GM10847 (cell line): ENCODE measurements around the gene COL23A1.

Experiments used
- POLR2A ChIP-seq: IDR thresholded peaks from 2 replicates; pipeline ENCODE4 v1.6.1; 2011; ENCODE audit not compliant: insufficient read length; ENCODE audit errors: extremely low read depth

COL23A1 gene

DNA sequence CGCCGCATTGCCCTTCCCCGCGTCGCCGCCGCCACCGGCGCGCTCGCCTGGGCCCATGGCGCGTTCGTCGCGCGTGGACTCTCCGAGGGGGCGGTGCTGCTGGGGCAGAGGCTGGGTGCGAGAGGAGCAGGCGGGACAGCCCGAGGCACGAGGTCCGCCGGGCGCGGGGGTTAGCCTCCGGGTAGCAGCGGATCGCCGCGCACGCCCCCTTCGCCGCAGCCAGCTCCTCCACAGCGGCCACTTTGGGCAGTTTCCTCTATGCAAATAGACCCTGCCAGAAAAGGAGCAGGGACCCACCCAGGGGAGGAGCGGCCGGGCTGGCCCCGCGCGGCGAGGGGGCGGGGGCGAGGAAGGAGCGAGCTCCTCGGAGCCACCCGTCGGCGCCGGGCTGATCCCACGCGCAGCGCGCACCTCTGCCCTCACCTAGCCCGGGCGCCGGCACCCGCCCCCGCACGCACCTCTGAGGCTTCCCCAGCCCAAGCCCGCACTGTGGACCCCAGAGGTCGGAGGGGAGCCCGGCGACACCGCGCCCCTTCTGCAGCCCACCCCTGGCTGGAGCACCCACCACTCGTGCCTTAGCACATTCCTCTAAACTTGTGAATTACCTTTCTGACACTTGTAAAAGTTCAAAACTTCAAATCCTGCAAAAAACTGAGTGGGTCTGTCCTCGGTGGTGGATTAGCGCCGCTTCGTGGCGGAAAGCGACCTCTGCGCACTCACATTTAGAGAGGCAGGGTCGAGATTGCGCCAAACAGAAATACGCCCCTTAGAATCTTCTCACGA, at the start of gene COL23A1:
Gene COL23A1 (minus strand): TSS at position 253 of the 783 bp plus-strand sequence.
- no peak for TF ChIP-seq POLR2A

DNA sequence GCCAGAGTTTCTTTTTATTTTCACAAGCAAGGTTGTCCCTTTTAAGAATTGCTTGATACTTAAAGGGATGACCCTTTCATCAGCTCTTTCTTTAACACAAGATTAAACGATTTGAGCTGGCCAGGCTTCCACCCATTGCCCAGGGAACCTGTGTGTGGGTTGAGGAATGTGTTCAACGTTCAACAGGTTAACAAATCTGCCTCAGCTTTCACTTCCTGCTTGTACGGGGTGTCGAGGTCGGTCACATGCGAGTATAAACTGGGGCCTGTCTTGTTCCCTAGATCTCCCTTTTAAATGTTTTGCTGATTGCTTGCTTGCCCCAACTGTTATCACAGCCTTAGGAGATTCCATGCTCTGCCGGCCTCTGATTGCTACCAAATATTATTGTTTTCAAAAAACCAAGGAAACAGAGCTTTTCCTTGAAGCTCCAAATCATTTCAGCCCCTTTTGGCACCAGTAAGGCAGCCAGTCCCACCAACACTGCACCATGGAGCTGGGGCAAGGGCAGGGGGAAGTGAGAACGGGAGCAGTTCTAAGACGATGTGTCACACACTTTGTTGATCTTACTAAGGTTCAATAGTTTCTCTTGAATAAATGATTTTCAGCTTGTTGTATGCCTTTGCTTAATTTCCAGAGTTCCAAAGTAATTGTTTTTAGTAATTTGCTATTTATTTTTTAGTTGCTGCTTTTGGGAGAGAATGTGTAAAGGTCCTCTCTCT, 47.3 kb upstream of the COL23A1 start:
- no peak for TF ChIP-seq POLR2A

DNA sequence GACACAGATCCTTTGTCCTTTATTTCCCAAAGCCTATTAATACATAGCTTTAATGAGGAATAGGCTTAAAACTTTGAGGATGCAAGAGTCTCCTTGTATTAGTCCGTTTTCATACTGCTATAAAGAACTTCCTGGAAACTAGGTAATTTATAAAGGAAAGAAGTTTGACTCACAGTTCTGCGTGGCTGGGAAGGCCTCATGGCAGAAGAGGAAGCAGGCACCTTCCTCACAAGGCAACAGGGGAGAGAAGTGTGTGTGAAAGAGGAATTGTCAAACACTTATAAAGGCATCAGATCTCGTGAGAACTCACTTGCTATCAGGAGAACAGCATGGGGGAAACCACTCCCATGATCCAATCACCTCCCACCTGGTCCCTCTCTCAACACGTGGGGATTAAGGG, 42.1 kb upstream of the COL23A1 start:
- no peak for TF ChIP-seq POLR2A

DNA sequence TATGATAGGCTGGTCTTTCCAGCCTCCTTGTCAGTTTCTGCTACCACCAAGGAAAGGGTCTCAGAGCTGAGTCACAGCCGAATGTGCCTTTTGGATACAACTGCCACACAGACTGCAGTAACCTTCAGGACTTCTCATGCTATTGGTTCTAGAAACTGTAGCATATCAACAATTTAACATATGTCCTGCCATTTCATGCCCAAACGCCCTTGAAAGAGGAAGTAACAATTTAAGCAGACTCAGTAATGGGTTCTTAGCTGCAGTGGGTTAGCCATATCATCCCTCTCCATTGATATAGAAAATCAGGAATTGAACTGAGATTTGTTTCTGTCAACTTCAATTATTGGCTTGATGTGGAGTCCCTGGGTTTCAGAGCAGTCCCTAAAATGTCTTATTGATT, 40.8 kb upstream of the COL23A1 start:
- no peak for TF ChIP-seq POLR2A

DNA sequence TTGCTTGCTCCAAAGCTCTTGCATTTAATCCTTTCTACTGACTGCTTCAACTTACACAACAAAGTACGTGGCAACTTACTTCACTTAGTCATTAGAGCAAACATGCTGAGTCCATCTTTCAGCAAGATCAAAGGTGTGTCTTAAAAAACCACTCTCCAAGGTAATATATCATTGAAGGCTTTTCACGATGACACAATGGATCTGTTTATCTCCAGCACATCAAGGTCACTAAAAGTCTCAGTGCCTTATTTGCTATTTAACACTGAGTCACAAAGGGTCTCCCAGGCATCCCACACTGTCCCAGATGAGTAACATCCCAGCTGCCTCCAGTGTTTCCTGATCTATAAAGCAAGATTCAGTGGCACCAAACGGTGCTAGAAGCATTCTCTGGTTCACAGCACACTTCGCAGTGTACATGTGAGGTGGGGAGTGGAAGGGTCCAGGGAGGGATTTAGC, 40.3 kb upstream of the COL23A1 start:
- TF ChIP-seq POLR2A = no peak

DNA sequence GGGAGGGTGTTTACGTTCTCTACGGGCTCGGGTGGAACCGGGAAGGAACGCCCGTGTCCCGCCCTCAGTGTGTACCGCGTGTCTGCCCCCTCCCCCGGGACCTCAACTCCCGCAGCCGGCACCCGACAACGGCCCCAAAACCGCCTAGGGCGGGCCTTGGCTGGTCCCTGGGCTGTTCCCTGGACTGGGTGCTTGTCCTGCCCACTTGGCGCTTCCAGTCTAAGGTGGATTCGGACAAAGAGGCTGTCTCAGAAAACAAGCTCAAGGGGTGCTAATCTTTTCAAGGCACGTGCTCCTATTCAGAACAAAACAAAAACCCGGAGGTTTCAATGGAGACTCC, 37.0 kb upstream of the COL23A1 start:
- no peak for TF ChIP-seq POLR2A

DNA sequence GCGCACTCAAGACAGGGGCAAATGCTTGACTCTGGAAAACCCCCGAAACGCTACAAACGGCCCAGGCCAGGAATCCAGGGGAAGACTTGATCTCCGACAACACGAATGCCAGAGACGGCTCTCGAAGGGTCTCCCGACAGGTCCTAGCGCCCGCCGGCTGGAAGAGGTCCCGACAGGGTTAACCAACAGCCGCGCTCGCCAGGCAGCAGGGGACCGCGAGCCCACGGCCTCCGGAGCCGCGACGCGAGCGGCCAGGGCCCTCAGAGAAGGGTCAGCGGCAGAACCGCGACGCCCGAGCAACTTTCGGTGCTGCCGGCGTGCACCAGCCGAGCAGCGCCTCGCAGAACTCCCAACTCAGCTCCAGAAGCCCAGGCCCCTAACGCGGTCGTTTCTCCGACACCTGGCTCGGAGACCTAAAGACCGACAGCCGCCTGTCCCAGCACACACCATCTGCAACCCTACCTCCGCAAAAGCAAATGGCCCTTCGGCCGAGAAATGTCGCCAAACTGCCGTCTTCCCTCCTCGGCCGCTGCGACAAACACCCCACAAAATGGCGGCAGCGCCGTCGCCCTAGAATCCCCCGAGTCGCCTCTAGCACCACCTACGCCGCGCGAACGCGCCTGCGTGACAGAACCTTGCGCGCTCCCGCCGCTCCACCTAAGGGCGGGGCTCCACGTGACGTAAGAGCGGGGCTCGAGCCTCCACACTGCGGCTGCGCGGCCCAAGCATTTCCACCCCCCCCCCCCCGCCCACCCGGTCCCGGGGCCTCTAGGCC, 36.5 kb upstream of the COL23A1 start, which contains the start of gene CLK4:
Gene CLK4 (minus strand): TSS at position 567 of the 775 bp plus-strand sequence. CDS start 3,634 bp downstream, outside the sequence.
- peak; percentile 64 for TF ChIP-seq POLR2A

DNA sequence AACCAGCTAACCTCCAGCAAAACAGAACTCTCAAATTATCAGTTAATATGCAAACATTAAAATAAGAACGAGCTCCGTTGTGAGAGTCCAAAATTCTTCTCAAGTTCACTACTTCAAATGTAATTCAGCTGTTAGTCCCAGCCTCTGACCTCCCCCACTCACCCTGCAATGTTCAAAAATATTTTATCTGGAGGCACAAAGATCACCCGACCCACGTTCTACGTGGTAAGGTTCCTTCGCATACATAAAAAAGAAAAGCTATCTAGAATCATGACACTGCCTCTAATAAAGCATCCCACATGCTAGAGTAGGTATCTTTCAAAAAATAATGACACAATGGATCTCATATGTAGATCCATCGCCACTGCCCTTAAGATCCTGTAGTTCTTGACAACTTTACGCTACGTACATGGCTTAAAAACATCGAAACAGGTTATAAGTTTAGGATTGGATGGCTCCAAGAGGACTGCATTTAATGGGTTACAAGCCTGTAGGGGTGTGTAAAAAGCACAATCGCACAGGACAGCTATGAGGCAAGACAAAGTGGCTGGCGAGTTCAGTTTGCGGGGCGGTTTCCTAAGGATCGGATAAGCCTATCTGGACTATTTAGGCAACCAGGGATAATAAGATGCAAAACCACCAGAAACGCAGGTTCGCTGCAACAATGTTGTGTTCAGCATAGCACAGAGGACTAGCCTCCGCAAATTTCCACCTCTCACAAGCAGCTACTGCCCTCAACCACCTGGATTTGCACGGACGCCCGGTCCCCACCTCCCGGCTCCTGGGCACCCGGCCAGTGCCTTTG, 35.7 kb upstream of the COL23A1 start:
- no peak for TF ChIP-seq POLR2A

DNA sequence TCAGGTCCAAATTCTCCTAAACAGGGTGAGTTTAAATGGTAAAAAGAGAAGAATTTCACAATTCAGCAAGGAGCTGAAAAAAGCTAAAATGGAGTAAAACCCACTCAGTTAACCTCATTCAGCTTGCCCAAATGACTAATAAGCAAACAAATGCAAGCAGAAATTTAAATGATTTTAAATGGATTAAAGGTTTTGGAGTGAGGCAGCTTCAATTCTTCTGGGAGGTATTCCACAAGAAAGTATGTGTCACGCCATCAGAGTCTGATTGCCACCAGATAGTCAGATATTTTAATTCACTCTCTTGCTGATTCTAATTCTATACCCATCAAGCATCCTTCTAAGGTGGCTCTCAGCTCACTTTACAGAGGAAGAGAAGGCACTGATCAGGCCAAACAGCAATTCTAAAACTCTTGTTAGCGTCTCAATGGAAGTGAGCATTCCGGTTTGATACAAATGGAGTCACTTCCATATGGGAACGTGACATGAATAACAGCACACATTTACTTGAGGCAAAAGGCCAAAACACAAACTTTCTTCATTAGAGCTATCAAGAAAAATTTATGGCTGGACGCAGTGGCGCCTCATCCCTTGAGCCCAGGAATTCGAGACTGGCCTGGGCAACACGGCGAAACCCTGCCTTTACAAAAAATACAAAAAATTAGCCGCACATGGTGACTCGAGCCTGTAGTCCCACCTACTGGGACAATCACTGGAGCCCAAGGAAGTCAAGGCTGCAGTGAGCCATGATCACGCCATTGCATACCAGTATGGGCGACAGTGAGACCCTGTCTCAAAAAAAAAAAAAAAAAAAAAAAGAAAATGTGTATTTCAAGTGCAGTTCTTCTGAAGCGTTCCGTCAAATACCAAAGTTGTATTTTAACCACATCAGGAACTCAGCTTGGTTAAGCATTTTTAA, 34.7 kb upstream of the COL23A1 start:
- no peak for TF ChIP-seq POLR2A

DNA sequence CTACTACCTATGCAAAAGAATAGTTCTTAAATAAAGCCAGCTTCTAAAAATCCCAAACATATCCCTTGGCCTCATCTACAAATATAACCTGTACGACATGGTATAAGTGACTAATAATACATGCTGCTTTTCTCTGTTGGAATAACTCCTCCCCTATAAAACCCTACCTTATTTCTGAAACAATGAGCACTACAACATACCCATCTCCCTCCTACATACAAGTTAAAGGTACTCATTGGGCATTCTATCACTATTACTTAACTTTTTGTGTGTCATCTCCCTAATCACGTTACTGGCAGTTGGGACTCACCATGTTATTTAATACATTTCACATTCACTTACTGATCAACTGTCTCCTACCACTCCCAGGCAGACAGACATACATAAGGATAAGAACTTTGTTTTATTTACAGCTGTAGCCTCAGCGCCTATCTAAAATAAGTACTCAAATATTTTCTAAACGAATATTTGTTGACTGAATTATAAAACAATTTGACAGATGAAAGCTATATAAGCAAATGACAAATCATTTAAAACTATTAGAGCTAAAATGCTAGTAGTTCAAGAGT, 32.6 kb upstream of the COL23A1 start:
- TF ChIP-seq POLR2A = no peak

DNA sequence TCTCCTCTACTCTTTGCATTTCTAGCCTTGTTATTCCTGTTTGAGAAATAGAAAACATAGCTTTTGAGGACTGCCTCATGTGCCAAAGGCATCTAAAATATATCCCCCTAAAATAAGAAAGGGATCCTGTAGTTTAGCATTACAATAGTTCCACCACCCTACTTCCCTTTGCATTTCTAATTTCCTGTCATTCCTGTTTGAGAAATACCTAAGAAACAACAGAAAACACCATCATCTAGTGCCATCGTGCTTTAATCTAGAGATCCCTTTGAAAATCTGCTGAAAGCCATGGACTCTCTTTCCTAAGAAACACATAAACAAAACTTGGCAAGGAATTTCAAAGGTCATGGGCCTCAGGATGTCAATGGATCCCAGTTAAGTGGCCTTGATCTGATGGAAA, 29.2 kb upstream of the COL23A1 start:
- TF ChIP-seq POLR2A = no peak

DNA sequence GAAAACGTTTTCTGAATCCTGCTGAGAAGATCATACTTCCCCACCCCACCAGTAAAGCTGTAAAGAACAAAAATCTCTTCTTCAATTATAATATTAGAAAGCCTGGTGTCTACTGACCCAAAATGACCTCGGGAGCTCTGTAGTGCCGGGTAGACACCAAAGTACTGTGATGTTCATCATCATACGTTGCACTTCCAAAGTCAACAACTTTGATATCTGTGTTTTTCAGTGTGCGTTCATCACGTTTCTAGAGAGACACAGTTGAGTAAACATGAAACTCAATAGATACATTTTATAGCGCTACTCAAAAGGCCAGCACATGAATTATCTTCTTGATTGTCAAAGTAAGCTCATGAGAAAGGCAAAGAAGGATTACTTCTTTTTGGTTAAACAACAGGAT, 22.1 kb upstream of the COL23A1 start:
- TF ChIP-seq POLR2A = no peak

DNA sequence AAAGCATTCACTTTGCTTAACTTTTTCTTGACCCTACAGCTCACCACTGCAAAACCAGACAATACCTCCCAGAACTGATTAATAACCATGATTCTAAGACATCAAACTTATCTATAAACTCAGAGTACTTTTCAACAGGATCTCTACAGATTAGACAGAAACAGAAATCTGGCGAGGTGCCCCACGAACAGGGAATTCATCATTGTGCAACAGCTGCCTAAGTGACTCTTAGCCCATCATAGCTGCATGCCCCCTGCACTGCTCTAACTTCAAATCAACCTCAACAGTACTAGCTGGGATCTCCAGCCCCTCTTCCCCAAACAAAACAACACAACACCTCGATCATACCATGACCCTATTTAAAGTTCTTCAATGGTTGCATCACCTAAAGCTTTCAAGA, 16.1 kb upstream of the COL23A1 start:
- TF ChIP-seq POLR2A = no peak

DNA sequence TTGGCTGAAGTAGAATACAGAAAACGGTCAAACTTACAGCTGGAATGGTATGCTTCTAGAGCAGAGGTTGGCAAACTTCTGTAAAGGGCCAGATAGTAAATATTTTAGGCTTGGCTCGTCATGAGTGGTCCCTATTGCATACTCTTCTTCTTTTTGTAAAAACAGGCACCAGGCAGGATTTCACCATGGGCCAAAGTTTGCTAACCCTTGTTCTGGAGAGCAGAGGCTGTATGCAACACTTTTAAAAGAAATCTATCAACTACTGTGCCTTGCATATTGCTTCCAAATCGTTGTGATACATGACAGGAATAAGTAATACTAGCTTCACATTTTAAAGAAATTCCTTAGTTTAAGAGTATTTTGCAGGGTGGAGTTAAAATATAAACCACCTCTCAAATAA, 15.6 kb upstream of the COL23A1 start:
- TF ChIP-seq POLR2A = no peak
